GM12878 (cell line): ENCODE results near the gene DUSP10.

Source experiments
- CHD2 ChIP-seq: IDR thresholded peaks from 2 replicates; pipeline ENCODE4 v1.6.1; 2011; ENCODE audit warnings: low read depth, low read length, improper control_type of control experiment, borderline replicate concordance
- EP300 ChIP-seq, 2 experiments: fragments of 150-350 bp in 1 of 2; IDR thresholded peaks; 2 replicates each; pipeline ENCODE4 v1.6.1; 2011 to 2012; ENCODE audit warnings: low read depth in 2 of 2, low read length in 2 of 2, borderline replicate concordance in 1 of 2, improper control_type of control experiment in 1 of 2, inconsistent platforms in 1 of 2; ENCODE audit not compliant: control insufficient read depth in 1 of 2
- EZH2 ChIP-seq: IDR thresholded peaks from 2 replicates; pipeline ENCODE4 v1.6.1; 2012; ENCODE audit warnings: low read depth, mild to moderate bottlenecking, control low read depth, inconsistent platforms, low read length, borderline replicate concordance; ENCODE audit not compliant: control insufficient read depth
- HDGF ChIP-seq: fragments of 450-650 bp; IDR thresholded peaks from 2 replicates; pipeline ENCODE4 v1.6.1; 2016; ENCODE audit warnings: antibody characterized with exemption
- POLR2AphosphoS5 ChIP-seq: IDR thresholded peaks from 2 replicates; pipeline ENCODE4 v1.6.1; 2011; ENCODE audit warnings: mild to moderate bottlenecking, low read length, inconsistent platforms
- TF ChIP-seq, protein P1 (sequence below): IDR thresholded peaks from 2 replicates; pipeline ENCODE4 v1.6.1; 2012; ENCODE audit warnings: low read depth, low read length, improper control_type of control experiment

DNA sequence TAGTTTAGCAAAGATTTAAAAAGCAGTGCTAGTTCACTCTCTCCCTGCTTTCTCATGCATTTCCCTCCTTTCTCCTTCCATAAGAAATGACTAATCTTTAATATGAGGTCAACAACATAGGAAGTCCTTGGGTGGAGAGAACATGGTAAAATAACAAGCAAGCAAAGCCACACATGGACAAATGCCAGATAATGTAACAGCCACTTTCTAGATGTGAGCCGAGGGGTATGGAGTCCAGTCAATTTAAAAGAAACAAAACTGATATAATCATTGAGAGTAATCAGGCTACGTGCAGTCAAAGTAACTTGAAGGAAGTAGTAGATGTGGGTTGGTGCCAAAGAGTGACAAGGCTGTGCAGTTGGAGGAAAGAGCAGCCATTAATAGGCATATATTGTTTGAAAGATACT lies 69.6 kb downstream of the DUSP10 start:
- no peak for TF ChIP-seq HDGF
- no peak for TF ChIP-seq EP300 (IDR thresholded peaks at IDR 0.05; ENCODE audit: borderline replicate concordance in 1 of 2, control insufficient read depth in 1 of 2, low read depth in 2 of 2, low read length in 2 of 2)
- no peak for TF ChIP-seq CHD2
- TF ChIP-seq, protein P1, sequence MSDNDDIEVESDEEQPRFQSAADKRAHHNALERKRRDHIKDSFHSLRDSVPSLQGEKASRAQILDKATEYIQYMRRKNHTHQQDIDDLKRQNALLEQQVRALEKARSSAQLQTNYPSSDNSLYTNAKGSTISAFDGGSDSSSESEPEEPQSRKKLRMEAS: no peak
- TF ChIP-seq EZH2: no peak
- TF ChIP-seq POLR2AphosphoS5: no peak
